ENCODE measurements around the gene HHLA2. TPM values are rescaled to one million over a fixed set of nuclear protein-coding genes. Genes with fewer than 3 reads are reported as not detected.

Gene HHLA2
- total RNA-seq, 1 experiment from 2014 or later: 0.07 TPM

DNA sequence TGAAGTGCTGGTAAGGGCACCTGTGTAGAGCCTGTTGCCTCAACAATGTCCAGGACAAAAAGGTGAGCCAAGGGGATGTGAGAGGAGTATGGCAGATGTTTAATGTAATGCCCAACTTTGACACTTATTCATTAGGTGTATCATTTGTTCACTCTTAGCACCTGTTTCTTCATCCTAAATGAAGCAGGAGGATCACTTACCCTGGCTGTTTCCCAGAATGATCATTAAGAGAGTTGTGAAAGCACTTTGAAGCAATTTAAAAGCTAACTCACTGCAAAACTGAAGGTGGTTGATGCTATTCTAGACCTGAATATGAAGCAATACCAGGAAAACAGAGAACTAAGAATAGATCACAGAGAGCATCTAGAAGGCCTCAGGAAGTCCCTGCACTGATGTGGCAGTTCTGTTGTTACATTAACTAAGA, 3.4 kb upstream of the HHLA2 start (continued):
- TF ChIP-seq ZNF532 (CRISPR knock-in tag; IDR thresholded peaks at IDR 0.05; ENCODE audit: borderline replicate concordance) (no peak), GTF2I (CRISPR knock-in tag; conservative IDR thresholded peaks at IDR 0.05) (no peak), HMGA2 (CRISPR knock-in tag; IDR thresholded peaks at IDR 0.05) (no peak), ATF1 (CRISPR knock-in tag; IDR thresholded peaks at IDR 0.05) (no peak), NR3C1 (CRISPR knock-in tag; conservative IDR thresholded peaks at IDR 0.05; ENCODE audit: low read depth) (no peak), CDX4 (CRISPR knock-in tag; IDR thresholded peaks at IDR 0.05; ENCODE audit: borderline replicate concordance) (no peak)

DNA sequence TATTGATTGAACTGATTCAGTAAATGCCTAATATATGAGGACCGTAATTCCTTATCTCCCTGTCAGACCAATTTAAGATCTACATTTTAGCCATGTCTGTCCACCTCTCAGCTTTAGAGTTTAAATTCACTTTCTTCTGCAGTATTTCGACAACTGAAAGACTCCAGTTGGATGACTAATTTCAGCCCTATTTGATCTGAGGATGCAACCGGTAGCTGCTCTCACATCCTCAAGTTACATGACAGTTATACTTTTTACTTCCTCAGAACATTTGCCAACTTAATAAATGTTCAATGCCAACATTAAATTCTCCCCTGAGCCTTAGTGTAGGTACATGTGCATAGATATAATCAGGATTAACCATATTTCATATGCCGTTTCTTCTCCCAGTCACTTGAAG, 2.5 kb upstream of the HHLA2 start:
- ChIA-PET POLR2A (no interaction called here), CTCF (no interaction called here)
- Mint-ChIP-seq H3K27me3 (ENCODE audit: low read depth) (no peaks in the 10 kb centered on the region), H3K4me1 (no peaks in the 10 kb centered on the region; the same call in 1 of the 2 replicates), H3K36me3 (no peaks in the 10 kb centered on the region), H3K27ac (no peak overlapping the region), H3K9me3 (peaks cover 18% of the 10 kb centered on the region), H3K4me3 (no peak overlapping the region)
- ATAC-seq: no peak
- TF ChIP-seq, protein P1, sequence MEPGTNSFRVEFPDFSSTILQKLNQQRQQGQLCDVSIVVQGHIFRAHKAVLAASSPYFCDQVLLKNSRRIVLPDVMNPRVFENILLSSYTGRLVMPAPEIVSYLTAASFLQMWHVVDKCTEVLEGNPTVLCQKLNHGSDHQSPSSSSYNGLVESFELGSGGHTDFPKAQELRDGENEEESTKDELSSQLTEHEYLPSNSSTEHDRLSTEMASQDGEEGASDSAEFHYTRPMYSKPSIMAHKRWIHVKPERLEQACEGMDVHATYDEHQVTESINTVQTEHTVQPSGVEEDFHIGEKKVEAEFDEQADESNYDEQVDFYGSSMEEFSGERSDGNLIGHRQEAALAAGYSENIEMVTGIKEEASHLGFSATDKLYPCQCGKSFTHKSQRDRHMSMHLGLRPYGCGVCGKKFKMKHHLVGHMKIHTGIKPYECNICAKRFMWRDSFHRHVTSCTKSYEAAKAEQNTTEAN (CRISPR knock-in tag; IDR thresholded peaks at IDR 0.05): no peak
- TF ChIP-seq GTF2I (CRISPR knock-in tag; conservative IDR thresholded peaks at IDR 0.05) (no peak), RELA (CRISPR knock-in tag; IDR thresholded peaks at IDR 0.05; ENCODE audit: borderline replicate concordance) (no peak), FOXP1 (CRISPR knock-in tag; IDR thresholded peaks at IDR 0.05; ENCODE audit: borderline replicate concordance) (no peak), ZNF423 (CRISPR knock-in tag; IDR thresholded peaks at IDR 0.05) (no peak), NFYB (CRISPR knock-in tag; conservative IDR thresholded peaks at IDR 0.05; ENCODE audit: low read depth) (no peak), ARID4B (CRISPR knock-in tag; IDR thresholded peaks at IDR 0.05; ENCODE audit: borderline replicate concordance) (no peak), CBFB (CRISPR knock-in tag; IDR thresholded peaks at IDR 0.05; ENCODE audit: low read depth) (no peak), SP1 (CRISPR knock-in tag; conservative IDR thresholded peaks at IDR 0.05) (no peak), ERG (CRISPR knock-in tag; IDR thresholded peaks at IDR 0.05) (no peak), ZNF416 (CRISPR knock-in tag; IDR thresholded peaks at IDR 0.05) (no peak), SMAD3 (CRISPR knock-in tag; IDR thresholded peaks at IDR 0.05; ENCODE audit: borderline replicate concordance) (no peak), JUN (CRISPR knock-in tag; IDR thresholded peaks at IDR 0.05) (no peak), ZBTB21 (CRISPR knock-in tag; IDR thresholded peaks at IDR 0.05; ENCODE audit: borderline replicate concordance) (no peak), TP53 (CRISPR knock-in tag; IDR thresholded peaks at IDR 0.05) (no peak)
- TF ChIP-seq, protein P2, sequence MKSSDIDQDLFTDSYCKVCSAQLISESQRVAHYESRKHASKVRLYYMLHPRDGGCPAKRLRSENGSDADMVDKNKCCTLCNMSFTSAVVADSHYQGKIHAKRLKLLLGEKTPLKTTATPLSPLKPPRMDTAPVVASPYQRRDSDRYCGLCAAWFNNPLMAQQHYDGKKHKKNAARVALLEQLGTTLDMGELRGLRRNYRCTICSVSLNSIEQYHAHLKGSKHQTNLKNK (CRISPR knock-in tag; IDR thresholded peaks at IDR 0.05): no peak
- TF ChIP-seq, protein P3, sequence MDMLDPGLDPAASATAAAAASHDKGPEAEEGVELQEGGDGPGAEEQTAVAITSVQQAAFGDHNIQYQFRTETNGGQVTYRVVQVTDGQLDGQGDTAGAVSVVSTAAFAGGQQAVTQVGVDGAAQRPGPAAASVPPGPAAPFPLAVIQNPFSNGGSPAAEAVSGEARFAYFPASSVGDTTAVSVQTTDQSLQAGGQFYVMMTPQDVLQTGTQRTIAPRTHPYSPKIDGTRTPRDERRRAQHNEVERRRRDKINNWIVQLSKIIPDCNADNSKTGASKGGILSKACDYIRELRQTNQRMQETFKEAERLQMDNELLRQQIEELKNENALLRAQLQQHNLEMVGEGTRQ (CRISPR knock-in tag; IDR thresholded peaks at IDR 0.05): no peak
- no peak for DNase-seq (ENCODE audit: low spot score)

All from WTC11 (cell line).